Measurements from ENCODE around the gene SMIM3.
"Not testable (repeated sequence)": the region's sequence is repeated elsewhere in the genome, so short reads cannot be mapped to it uniquely, and the experiment has no call there.

The SMIM3 gene

DNA sequence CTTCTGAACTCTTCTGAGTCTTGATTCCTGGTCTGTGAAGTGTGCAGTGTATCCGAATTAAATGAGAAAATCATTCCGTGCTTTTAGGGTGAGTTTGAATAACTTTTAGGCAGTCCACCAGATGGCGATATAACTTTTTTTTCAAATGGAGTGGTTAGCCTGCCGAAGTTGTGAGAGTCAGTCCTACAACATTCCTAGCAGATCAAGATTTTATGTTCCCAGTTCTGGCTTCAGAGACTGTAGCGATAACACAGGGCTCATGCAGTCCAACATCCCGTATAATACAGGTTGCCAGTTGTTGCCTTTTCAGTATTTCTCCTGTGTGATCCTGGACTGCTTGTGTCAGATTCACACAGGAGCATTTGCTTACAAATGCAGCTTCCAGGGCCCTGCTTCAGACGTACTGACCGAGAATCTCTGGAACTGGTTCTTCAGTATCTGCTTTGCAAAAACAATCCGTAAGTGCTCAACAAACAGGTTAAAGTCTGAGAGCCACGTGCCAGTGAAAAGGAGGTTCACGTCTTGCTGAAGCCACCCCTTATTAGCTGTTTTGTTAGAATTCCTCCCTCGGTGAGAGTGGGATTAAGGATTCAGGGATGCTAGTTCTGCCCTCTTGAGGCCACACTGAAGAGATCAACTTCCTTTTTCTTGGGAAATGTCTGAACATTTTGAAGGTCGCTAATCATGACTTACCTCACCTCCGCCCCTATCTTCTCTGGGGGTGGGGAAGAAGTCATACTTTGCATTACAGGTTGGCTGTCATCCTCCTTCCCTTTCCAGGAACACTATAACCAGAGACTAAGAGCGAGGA is 22.8 kb downstream of the SMIM3 start:
- DNase-seq = peak; percentile 49

DNA sequence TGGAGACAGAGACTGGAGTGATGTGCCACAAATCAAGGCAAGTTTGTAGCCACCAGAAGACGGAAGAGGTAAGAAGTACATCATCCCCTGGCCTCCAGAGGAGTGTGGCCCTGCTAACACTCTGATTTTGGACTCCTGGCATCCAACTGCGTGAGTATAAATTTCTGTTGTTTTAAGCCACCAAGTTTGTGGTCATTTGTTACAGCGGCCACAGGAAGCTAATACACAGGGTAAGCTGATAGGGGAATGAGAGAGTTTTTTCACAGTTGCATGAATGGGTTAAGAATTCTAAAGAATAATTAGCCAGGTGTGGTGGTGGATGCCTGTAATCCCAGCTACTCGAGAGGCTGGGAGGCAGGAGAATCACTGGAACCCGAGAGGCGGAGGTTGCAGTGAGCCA is 25.8 kb downstream of the SMIM3 start:
- no peak for DNase-seq

DNA sequence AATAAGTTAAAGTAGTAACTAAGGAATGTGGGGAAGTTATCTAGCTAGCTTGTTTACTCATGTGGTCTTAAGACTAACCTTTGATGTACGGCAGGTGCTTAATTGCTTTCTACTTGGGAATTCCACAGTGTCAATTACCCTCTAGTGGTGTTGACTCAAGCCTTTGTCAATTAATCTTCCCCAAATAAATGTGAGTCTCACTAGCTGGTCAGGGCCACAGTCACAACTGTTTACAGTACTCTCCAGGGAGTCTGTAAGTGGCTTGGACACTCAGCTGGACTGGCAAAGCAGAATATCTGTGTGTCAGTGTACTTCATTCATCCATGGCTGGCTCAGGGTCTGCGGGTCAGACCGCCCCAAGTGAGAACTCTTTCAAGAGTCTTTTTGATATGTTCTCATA is 30.8 kb downstream of the SMIM3 start:
- no peak for DNase-seq

- no peak for DNase-seq
Observed at GRCh38 chr5:150815010-150815409, 36.5 kb downstream of the SMIM3 start.

DNA sequence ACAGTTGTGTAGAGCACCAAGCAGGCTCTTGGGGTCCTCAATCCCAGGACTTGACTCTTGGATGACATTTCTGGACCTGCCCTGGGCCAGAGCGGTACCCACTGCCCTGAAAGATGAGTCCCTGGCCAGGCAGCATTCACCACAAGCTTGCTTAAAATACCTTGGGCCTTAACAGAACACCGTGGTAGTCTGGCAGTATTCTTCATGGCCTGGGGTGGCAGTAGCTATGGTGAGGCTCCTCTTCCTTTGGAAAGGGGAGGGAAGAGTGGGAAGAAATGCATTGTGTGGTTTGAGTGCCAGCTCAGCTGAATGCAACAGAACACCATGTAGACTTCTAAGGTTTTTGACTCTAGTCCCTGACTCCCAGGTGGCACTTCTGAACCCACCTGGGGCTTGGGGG is 38.4 kb downstream of the SMIM3 start:
- no peak for DNase-seq

GRCh38 chr5:150829744-150830143 is 51.2 kb downstream of the SMIM3 start:
- DNase-seq = no peak

DNA sequence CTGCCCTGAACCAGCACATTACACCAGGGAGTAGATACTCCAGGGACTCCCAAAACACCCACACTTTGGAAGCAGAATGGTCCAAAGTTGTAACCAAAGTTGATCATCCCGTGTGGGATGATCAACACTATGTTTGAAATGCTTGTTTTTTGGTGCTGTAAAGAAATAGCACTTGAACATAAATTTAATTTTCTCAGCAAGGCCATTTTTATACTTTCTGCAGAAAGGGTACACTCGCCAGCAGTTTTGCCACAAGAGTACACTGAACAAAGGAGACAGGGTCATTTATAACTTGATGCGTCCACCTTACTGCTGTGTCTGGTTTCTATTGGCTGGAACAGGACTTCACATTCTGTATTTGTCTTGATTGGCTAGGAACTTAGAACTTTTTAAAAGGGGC is 53.3 kb downstream of the SMIM3 start:
- DNase-seq = not testable (repeated sequence)

- DNase-seq = no peak
Observed at GRCh38 chr5:150836064-150836463, 57.5 kb downstream of the SMIM3 start.

DNA sequence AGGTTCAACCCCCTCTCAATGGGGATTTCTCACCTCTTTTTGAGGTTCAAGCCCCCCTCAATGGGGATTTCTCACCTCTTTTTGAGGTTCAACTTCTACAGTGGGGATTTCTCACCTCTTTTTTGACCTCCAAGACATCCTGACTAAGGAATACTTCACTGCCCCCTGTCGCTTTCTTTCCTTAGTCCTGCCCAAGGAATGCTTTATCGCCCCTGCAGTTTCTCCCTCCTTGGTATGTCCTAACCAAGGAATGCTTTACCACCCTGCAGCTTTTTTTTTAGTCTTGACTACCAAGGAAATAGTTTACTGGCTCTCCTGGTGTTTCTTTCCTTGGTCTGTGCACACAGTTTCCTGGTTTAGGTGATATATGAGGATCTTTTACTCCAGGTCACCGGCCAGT is 58.1 kb downstream of the SMIM3 start:
- DNase-seq = no peak

DNA sequence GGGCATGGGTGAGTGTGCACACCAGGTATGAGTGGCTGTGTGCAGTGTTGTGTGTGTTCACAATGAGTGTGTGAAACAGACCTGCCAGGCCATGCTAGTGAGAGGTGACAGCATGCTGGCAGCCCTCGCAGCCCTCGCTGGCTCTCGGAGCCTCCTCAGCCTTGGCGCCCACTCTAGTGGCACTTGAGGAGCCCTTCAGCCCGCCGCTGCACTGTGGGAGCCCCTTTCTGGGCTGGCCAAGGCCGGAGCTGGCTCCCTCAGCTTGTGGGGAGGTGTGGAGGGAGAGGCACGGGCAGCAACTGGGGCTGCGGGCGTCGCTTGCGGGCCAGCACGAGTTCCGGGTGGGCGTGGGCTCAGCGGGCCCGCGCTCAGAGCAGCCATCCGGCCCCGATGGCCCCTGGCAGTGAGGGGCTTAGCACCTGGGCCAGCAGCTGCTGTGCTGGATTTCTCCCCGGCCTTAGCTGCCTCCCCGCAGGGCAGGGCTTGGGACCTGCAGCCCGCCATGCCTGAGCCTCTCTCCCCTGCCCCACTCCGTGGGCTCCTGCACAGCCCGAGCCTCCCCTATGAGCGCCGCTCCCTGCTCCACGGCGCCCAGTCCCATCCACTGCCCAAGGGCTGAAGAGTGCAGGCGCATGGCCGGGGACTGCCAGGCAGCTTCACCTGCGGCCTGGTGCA is 66.8 kb downstream of the SMIM3 start:
- DNase-seq = not testable (repeated sequence)

DNA sequence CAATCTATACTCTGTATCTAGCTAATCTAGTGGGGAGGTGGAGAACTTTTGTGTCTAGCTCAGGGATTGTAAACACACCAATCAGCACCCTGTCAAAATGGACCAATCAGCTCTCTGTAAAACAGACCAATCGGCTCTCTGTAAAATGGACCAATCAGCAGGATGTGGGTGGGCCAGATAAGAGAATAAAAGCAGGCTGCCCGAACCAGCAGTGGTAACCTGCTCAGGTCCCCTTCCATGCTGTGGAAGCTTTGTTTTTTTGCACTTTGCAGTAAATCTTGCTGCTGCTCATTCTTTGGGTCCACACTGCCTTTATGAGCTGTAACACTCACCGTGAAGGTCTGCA is 67.7 kb downstream of the SMIM3 start, which contains the start of gene IRGM:
Gene IRGM (plus strand): TSS at position 214 of the 346 bp plus-strand sequence. CDS start 1,603 bp downstream, outside the sequence.
- DNase-seq = not testable (repeated sequence)
